Nephron progenitor cell (in vitro differentiated cells): ENCODE data around the gene RBX1.

Experiments
- DNase-seq: peaks from one replicate; pipeline ENCODE4 v3.0.0; 2021
- H3K27ac Mint-ChIP-seq: 2 replicates; pipeline ENCODE4 v1.8.0; 2021; ENCODE audit warnings: mild to moderate bottlenecking, moderate library complexity, mixed read lengths
- H3K27me3 Mint-ChIP-seq: 2 replicates; pipeline ENCODE4 v1.8.0; 2021; ENCODE audit warnings: mild to moderate bottlenecking, low read depth, mixed read lengths; ENCODE audit not compliant: poor library complexity
- H3K36me3 Mint-ChIP-seq: 2 replicates; pipeline ENCODE4 v1.8.0; 2021; ENCODE audit warnings: low read depth, mixed read lengths
- H3K4me1 Mint-ChIP-seq: 2 replicates; pipeline ENCODE4 v1.8.0; 2021; ENCODE audit warnings: mixed read lengths
- H3K4me3 Mint-ChIP-seq: 2 replicates; pipeline ENCODE4 v1.8.0; 2021; ENCODE audit warnings: mild to moderate bottlenecking, moderate library complexity, mixed read lengths
- H3K9me3 Mint-ChIP-seq: 2 replicates; pipeline ENCODE4 v1.8.0; 2021; ENCODE audit warnings: mild to moderate bottlenecking, moderate library complexity, mixed read lengths
- TF ChIP-seq, protein P1 (sequence below): fragments of 200-600 bp; sonication (generic); IDR thresholded peaks from 2 replicates; pipeline ENCODE4 v1.5.0; 2021; ENCODE audit warnings: antibody characterized with exemption

RBX1 gene

GRCh38 chr22:40982482-40983385 lies 31.6 kb downstream of the RBX1 start:
- no peaks in the 10 kb centered on the region for H3K9me3 Mint-ChIP-seq
- H3K4me3 Mint-ChIP-seq = no peak overlapping the region
- peaks cover 9% of the 10 kb centered on the region for H3K27me3 Mint-ChIP-seq
- H3K27ac Mint-ChIP-seq = peak overlapping the region; percentile 78
- no peak for DNase-seq
- TF ChIP-seq, protein P1, sequence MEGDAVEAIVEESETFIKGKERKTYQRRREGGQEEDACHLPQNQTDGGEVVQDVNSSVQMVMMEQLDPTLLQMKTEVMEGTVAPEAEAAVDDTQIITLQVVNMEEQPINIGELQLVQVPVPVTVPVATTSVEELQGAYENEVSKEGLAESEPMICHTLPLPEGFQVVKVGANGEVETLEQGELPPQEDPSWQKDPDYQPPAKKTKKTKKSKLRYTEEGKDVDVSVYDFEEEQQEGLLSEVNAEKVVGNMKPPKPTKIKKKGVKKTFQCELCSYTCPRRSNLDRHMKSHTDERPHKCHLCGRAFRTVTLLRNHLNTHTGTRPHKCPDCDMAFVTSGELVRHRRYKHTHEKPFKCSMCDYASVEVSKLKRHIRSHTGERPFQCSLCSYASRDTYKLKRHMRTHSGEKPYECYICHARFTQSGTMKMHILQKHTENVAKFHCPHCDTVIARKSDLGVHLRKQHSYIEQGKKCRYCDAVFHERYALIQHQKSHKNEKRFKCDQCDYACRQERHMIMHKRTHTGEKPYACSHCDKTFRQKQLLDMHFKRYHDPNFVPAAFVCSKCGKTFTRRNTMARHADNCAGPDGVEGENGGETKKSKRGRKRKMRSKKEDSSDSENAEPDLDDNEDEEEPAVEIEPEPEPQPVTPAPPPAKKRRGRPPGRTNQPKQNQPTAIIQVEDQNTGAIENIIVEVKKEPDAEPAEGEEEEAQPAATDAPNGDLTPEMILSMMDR = no peak
- peaks cover 12% of the 10 kb centered on the region for H3K4me1 Mint-ChIP-seq
- H3K36me3 Mint-ChIP-seq = no peaks in the 10 kb centered on the region

DNA sequence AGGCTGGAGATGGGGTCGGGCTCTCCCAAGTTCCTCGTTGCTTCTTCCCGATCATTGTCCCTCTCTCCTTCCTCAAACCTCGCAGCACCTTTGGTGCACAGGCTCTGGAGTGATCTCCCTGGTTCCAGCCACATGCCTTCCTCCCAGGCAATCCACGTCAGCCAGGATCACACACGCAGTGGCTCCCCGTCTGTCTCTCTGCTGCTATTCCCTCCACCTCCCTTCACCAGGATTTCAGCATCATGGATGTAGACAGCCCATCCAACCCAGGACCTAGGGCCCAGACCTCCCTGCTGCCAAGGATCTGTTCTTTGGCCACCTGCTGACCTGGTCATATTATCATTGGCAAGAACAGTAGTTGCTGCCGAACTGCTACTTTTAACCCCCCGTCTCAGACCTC lies 40.1 kb downstream of the RBX1 start:
- Mint-ChIP-seq H3K27me3 (peaks cover 29% of the 10 kb centered on the region), H3K4me3 (no peak overlapping the region), H3K27ac (no peak overlapping the region), H3K4me1 (peaks cover 22% of the 10 kb centered on the region), H3K36me3 (no peaks in the 10 kb centered on the region), H3K9me3 (peaks cover 3% of the 10 kb centered on the region)
- TF ChIP-seq, protein P1 = no peak
- DNase-seq = no peak

DNA sequence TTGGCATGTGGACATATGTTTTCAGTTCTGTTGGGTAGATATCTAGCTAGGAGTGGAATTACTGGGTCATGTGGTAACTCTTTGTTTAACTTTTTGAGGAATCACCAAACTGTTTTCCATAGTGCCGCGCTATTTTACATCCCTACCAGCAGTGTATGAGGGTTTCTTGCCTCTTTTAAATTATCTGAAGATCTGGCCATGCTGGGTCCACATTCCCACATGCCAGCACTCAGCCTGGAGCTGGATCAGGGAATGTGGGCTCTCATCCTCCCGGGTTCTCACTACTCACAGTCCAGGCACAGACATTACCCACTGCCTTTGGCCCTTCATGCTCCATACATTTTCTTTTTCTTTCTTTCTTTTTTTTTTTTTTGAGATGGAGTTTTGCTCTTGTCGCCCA lies 44.6 kb downstream of the RBX1 start:
- Mint-ChIP-seq H3K4me1 (peaks cover 7% of the 10 kb centered on the region), H3K4me3 (no peak overlapping the region), H3K27me3 (peaks cover 22% of the 10 kb centered on the region), H3K9me3 (no peaks in the 10 kb centered on the region), H3K27ac (no peak overlapping the region), H3K36me3 (no peaks in the 10 kb centered on the region)
- DNase-seq = no peak
- TF ChIP-seq, protein P1 = no peak

- Mint-ChIP-seq H3K27ac (no peak overlapping the region), H3K9me3 (no peaks in the 10 kb centered on the region), H3K4me1 (peaks cover 7% of the 10 kb centered on the region), H3K36me3 (no peaks in the 10 kb centered on the region), H3K4me3 (no peak overlapping the region), H3K27me3 (peaks cover 14% of the 10 kb centered on the region)
- no peak for DNase-seq
- TF ChIP-seq, protein P1 = no peak
Observed at GRCh38 chr22:40997520-40997919, 46.3 kb downstream of the RBX1 start.

DNA sequence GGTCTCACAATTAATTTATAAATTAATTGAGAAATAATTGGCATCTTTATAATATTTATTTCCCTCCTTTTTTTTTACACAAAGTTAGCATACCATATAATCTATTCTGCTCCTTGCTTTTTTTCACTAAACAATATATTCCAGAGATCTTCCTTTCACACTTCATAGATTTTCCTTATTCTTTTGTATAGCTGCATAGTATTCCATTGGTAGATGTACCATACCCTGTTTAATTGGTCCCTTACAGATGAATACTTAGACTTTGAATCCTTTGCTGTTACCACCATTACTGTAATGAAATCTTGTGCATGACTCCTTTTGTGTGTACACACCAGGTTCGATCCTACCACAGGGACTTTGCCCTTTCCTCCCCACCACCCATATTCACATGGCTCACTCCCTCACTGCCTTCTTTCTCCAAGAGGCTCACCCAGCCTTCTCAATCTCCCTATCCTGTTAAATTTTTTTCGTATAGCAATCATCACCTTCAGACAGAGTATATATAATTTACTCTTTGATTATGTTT lies 48.9 kb downstream of the RBX1 start:
- H3K4me3 Mint-ChIP-seq = no peak overlapping the region
- TF ChIP-seq, protein P1 = no peak
- H3K27me3 Mint-ChIP-seq = peaks cover 7% of the 10 kb centered on the region
- H3K4me1 Mint-ChIP-seq = peaks cover 7% of the 10 kb centered on the region
- H3K36me3 Mint-ChIP-seq = no peaks in the 10 kb centered on the region
- no peak overlapping the region for H3K27ac Mint-ChIP-seq
- no peak for DNase-seq
- no peaks in the 10 kb centered on the region for H3K9me3 Mint-ChIP-seq
